Heart left ventricle (tissue), 16 donors: ENCODE results near the gene LTBP4. TPM values are rescaled to one million over a fixed set of nuclear protein-coding genes. Genes with fewer than 3 reads are reported as not detected.

ENCODE experiments used
- ATAC-seq, 4 donors: fragments of 200-7000 bp; cut with Tn5 transposase; one replicate each; pipeline ENCODE4 v1.9.1; 2020 to 2022; ENCODE audit warnings: moderate library complexity in 4 of 4, mild to moderate bottlenecking in 3 of 4, moderate number of reproducible peaks in 1 of 4
- DNase-seq, 5 donors: peaks; one replicate each; pipeline ENCODE4 v3.0.0-alpha.2; 2020
- H3K27ac ChIP-seq, 12 donors: fragments of 200-600 bp; sonication (generic) in 4 of 12; one replicate each; pipeline versions ENCODE4 v1.5.0 to v1.8.0; 2016 to 2022; ENCODE audit warnings: mild to moderate bottlenecking in 2 of 12
- H3K27me3 ChIP-seq, 9 donors: fragments of 200-600 bp; sonication (generic) in 2 of 9; one replicate each; pipeline versions ENCODE4 v1.5.1 to v1.8.0; 2016 to 2022; ENCODE audit warnings: mild to moderate bottlenecking in 3 of 9
- H3K36me3 ChIP-seq, 9 donors: fragments of 200-600 bp; sonication (generic) in 2 of 9; one replicate each; pipeline versions ENCODE4 v1.5.0 to v1.8.0; 2018 to 2022; ENCODE audit warnings: mild to moderate bottlenecking in 2 of 9
- H3K4me1 ChIP-seq, 12 donors: fragments of 200-600 bp; sonication (generic) in 4 of 12; one replicate each; pipeline versions ENCODE4 v1.5.0 to v1.8.0; 2016 to 2022; ENCODE audit warnings: mild to moderate bottlenecking in 3 of 12
- H3K4me3 ChIP-seq, 12 donors: fragments of 200-600 bp; sonication (generic) in 4 of 12; one replicate each; pipeline versions ENCODE4 v1.5.0 to v1.8.0; 2017 to 2022; ENCODE audit warnings: mild to moderate bottlenecking in 9 of 12, moderate library complexity in 4 of 12
- H3K9me3 ChIP-seq, 12 donors: fragments of 200-600 bp; sonication (generic) in 4 of 12; one replicate each; pipeline versions ENCODE4 v1.5.0 to v1.8.0; 2016 to 2022; ENCODE audit warnings: mild to moderate bottlenecking in 1 of 12
- CTCF ChIP-seq, 12 donors: fragments of 200-600 bp; sonication (generic) in 4 of 12; IDR thresholded peaks; one replicate each; pipeline versions ENCODE4 v1.5.0 to v1.8.0; 2018 to 2022; ENCODE audit warnings: antibody characterized with exemption in 12 of 12, mild to moderate bottlenecking in 5 of 12
- POLR2A ChIP-seq, 2 donors: fragments of 450-650 bp; IDR thresholded peaks; one replicate each; pipeline ENCODE4 v1.6.1; 2017; ENCODE audit warnings: antibody characterized with exemption in 2 of 2, mild to moderate bottlenecking in 2 of 2, moderate library complexity in 2 of 2
- WGBS, 4 donors: extraction: QIAGEN DNeasy Blood & Tissue Kit in 2 of 4; methylation state at CpG; one replicate each; pipeline versions ENCODE4 v1.1.5 to v1.1.7; 2013 to 2018; 5-methylcytosine and 5-hydroxymethylcytosine counted together
- intact Hi-C, 10 donors: fragments of 100-400 bp; cut with DNase I; formaldehyde crosslinking; loops; one replicate each; pipeline versions ENCODE4 v1.11.1 to v1.14.2; 2022
- long read RNA-seq, 3 donors: library from polyadenylated mRNA; unstranded; transcript quantifications; one replicate each; pipeline ENCODE4 v2.0.0, GENCODE V29; 2020 to 2021
- polyA plus RNA-seq, 2 donors: library from polyadenylated mRNA; stranded (reverse); fragments of 200-250 nt; gene quantifications; one replicate each; pipeline ENCODE4 v1.2.3, GENCODE V29; 2013
- total RNA-seq, 9 donors: library from RNA; depleted of rRNA in 2 of 9; stranded (reverse); fragments of >200 nt in 2 of 9; fragmentation: NEBNext Ultra II Directional in 3 of 9; extraction: Animal tissue kit (Norgen Biotek cat#: 25700) in 3 of 9; gene quantifications; one replicate each; pipeline versions ENCODE4 v1.1.0 to v1.2.4, GENCODE V29; 2016 to 2023
- donor health status: ischemic (EF 13 %, LVEDD 7.1; RV severe dilation, severe dysfunction).
- donor health status: healthy with polysubstance abuse.
- donor health status: DM: no; HTN: yes; CAD: no.
- donor health status: DM: no; HTN: no; CAD: no.
- donor health status: ischemic (EF 25% LVEDD 6.9; RV normal size, moderate dysfunction).
- donor health status: ischemic (EF 25% LVEDD 5.7; RV mildly dilated, moderate dysfunction).
- donor health status: healthy.
- donor health status: DM: yes; HTN: yes; CAD: no.
- donor health status: ischemic (EF 35%, LVEDD 5.7; RV mildly dilated, moderate dysfunction).
- donor health status: nonischemic (EF 11% LVEDD 7.7; RV severe dilation, severe dysfunction).
- donor health status: DM: yes; HTN: yes; CAD: no.
- donor health status: PGD.
- donor health status: ischemic (EF 29% LVEDD 5.4; RV normal size, mild dysfunction).
- donor health status: nonischemic (EF 23%, LVEDD 6.1; RV moderate dilation, normal function).

The LTBP4 gene
- total RNA-seq: 100 to 1,000 TPM; 101 to 319 (median 212) TPM
- polyA plus RNA-seq: 100 to 1,000 TPM in 1 of 2 donors, 10 to 100 TPM in 1; 95.0 to 121 TPM
- long read RNA-seq, donor 1, full-length matches to known transcripts: 6 of 109 reads
- long read RNA-seq, donor 1, partial matches to known transcripts: 74 of 109 reads
- long read RNA-seq, donor 1, other reads (novel, unspliced or antisense): 29 of 109 reads
- long read RNA-seq, donor 2, transcript LTBP4-204 (8 exons, 1,700 nt): major isoform, 6 of 128 reads
- long read RNA-seq, donor 2, partial matches to known transcripts: 81 of 128 reads
- long read RNA-seq, donor 2, other reads (novel, unspliced or antisense): 41 of 128 reads
- long read RNA-seq, donor 3, partial matches to known transcripts: 24 of 39 reads
- long read RNA-seq, donor 3, other reads (novel, unspliced or antisense): 14 of 39 reads

GRCh38 chr19:40601134-40601974 is at the start of gene LTBP4:
Gene LTBP4 (plus strand): TSS chr19:40601369. CDS start chr19:40601388, 19 bp downstream.
- ATAC-seq (no peak), DNase-seq (peak; percentile 67 to 88 (median 84))
- 1 to 2% (median 1%) methylated on average over 27 to 82 of the region's 82 CpGs for WGBS, 4 donors
- H3K9me3 ChIP-seq: no peaks in the 10 kb centered on the region
- intact Hi-C loops: loop anchor here in 4 of 10 donors (5.0 to 10.0 kb wide), 6 partner anchors 36 to 317 kb away; partner anchors contain the start of genes BLVRB (in 3 of the 4), SPTBN4 (in 3 of the 4) and AKT2 (in 2 of the 4)
- peak in 4 of 12 donors; percentile 13 to 39 (median 33) for TF ChIP-seq CTCF (IDR thresholded peaks at IDR 0.05)
- TF ChIP-seq POLR2A (IDR thresholded peaks at IDR 0.05): no peak
- H3K36me3 ChIP-seq: no peaks in the 10 kb centered on the region
- H3K27me3 ChIP-seq: peaks cover 9 to 54% (median 18%) of the 10 kb centered on the region in 9 donors
- peak within 1 kb of the TSS; percentile 79 to 97 (median 87) for H3K27ac ChIP-seq
- peaks cover 0 to 95% (median 78%) of the 10 kb centered on the region in 12 donors for H3K4me1 ChIP-seq
- H3K4me3 ChIP-seq: peak within 1 kb of the TSS; percentile 55 to 96 (median 68)

GRCh38 chr19:40552848-40553247 is 48.3 kb upstream of the LTBP4 start:
- Histone ChIP-seq H3K27ac (no peak overlapping the region), H3K36me3 (no peaks in the 10 kb centered on the region), H3K9me3 (no peaks in the 10 kb centered on the region), H3K4me3 (no peak overlapping the region), H3K4me1 (peaks cover 0 to 4% (median 0%) of the 10 kb centered on the region in 12 donors), H3K27me3 (peaks cover 0 to 56% (median 8%) of the 10 kb centered on the region in 9 donors)
- DNase-seq (peak in 1 of 5 donors; percentile 23), ATAC-seq (no peak)
- no peak for TF ChIP-seq CTCF (IDR thresholded peaks at IDR 0.05)
- no peak for TF ChIP-seq POLR2A (IDR thresholded peaks at IDR 0.05)
- WGBS, 4 donors: 90 to 97% (median 95%) methylated on average over 3 of the region's 3 CpGs
- intact Hi-C loops: no loop called here

GRCh38 chr19:40553885-40554857 is 47.0 kb upstream of the LTBP4 start:
- Histone ChIP-seq H3K27me3 (peaks cover 0 to 50% (median 8%) of the 10 kb centered on the region in 9 donors), H3K4me1 (peaks cover 0 to 3% (median 0%) of the 10 kb centered on the region in 12 donors), H3K36me3 (no peaks in the 10 kb centered on the region), H3K27ac (no peak overlapping the region), H3K4me3 (no peak overlapping the region), H3K9me3 (no peaks in the 10 kb centered on the region)
- 21 to 45% (median 28%) methylated on average over 43 to 69 of the region's 69 CpGs for WGBS, 4 donors
- TF ChIP-seq CTCF (IDR thresholded peaks at IDR 0.05) (no peak), POLR2A (IDR thresholded peaks at IDR 0.05) (no peak)
- peak in 1 of 5 donors; percentile 60 for DNase-seq
- no peak for ATAC-seq
- intact Hi-C loops: no loop called here
